ENCODE measurements around the gene COL4A4.

The COL4A4 gene

DNA sequence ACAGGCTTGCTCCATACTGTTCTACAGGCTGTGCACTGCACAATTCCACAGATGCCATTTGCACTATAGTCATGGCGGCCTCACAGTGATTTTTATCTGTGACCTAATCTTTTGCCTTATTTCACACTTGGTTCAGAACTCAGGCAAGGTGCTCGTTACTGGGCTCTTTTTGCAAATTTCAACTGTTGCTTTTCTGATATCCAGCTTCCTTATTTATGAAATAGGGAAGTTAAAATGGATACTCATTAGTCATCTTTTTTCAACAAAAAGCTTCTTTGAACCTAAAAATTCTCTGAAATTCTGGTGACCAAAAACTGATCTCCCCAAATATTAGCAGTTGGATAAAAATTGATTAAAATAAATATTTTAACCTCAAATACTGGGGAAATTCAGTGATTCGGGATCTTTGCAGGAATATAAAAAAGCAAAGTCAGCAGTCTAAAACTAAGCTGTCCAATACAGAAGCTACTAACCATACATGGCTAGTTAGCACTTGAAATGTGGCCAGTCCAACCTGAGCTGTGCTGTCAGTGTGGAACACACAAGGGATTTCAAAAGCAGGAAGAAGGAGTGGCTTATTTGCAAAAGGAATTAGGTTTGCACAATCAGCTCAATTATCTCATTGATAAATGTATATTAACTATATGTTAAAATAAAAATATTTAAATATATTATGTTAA is 134.4 kb downstream of the COL4A4 start:
- no peak for DNase-seq

DNA sequence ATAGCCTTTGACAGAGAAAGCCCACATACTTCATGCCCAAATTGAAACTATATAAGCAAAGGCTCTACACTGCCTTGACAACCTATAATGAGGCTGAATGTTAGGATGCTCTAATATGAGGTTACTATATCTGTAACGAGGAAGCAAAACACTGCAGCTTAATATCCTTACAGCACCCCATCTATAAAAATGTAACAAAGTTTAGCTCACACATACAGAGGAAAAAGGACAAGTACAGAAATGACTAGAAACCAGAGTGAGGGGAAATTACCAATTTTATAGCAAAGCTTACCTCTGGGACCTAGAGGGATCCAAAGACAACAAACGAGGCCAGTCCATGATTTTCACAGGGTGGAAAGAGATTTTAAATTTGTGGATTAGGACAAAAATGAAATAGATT is 138.5 kb downstream of the COL4A4 start:
- no peak for DNase-seq

DNA sequence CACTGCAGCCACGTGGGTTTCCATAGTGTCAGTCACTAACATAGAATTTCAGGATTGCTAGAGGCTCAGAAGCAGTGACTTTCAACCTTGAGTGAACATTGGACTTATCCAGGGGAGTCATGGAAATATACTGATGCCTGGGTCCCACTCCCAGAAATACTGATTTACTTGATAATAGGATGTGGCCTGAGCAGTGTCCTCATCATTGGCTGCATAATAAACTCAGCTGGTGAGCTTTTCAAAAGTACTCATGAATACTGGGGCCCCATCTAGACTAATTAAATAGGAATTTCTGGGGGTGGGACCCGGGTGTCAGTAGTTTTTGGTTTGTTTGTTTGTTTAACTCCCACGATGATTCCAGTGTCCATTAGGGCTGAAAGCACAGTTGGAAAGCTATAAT is 141.4 kb downstream of the COL4A4 start:
- DNase-seq = no peak

DNA sequence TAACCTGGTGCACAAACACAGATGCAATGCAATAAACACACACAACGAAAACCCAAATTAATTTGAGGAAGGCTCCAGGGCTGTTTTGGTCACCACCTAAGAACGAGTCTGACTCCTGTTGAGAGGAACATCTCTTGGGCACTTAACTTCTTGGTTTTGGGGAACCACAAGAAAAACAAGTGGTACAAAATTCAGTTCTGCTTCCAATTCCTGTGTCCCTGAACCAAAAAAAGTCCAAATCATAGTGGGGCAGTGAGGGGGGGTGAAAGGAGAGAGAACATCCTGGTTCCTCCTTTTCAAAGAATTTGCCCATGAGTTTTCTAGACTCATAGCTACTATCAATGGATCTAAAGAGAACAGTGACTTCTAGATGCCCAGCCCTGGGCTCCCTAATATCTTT is 143.6 kb downstream of the COL4A4 start:
- no peak for DNase-seq

DNA sequence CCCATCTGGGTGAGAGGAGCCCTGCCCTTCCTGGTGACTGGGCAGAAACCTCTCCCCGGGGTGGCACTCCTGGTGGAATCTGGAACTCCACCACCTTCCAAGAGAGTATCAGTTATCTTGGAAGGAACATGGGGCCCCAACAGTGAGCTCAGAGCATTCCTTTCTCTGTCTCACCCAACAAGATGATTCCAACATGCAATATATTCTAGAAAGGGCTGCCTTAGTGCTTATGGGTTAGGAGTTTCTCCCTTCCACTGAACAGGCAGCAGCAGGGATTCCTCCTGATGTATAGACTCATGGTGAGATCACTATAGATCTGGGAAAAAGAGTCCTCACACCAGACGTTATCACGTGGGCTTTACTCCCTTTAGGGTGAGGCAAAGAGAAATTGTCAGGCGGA is 147.1 kb downstream of the COL4A4 start:
- no peak for DNase-seq

DNA sequence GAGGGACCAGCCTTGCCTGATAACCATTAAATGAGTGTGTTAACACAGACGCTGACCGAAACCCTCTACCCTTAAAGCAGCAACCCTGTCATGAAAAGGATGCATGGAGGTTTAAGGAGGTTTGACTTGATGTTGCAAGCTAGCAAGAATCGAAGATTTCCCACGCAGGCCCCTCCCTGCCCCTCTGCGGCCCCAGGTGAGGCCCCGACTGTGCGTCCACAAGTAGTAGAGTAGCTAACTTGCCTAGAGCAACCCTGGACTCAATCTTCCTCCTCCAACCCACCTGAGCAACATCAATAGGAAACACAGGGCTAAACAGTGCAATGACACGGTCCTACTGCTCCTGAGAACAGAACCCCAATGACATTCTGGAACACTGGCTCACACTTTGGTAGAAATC is 150.1 kb downstream of the COL4A4 start:
- no peak for DNase-seq

DNA sequence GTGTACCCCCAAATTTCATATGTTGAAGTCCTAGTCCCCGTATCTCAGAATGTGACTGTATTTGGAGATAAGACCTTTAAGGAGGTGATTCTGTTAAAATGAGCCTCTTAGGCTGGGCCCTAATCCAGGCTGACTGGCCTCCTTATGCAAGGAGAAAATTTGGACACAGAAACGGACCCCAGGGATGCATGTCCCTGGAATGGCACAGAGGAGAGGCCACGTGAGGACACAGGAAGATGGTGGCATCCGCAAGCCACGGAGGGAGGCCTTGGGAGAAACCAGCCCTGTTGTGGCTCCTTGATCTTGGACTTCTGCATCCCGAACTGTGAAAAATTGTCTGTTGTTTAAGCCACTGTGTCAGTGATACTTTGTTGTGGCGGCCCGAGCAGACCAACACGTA is 150.7 kb downstream of the COL4A4 start:
- DNase-seq = no peak

DNA sequence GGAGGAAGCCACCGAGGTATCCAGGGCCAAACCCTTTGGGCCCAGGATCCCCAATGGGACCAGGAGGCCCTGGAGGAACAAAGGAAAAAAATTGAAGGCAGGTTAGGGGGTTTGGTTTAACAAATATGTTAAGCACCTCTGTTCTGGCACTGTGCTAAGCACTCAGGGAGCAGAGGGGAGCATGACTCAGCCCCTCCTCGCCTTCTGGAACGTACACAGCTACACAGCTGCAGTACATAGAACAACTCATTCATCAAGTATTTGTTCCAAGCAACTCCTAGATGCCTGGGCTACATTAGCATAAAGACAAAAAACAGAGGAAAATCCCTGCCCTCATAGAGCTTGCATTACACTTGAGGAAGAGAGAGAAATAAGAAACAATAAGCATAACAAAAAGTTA is 153.6 kb downstream of the COL4A4 start:
- no peak for DNase-seq

DNA sequence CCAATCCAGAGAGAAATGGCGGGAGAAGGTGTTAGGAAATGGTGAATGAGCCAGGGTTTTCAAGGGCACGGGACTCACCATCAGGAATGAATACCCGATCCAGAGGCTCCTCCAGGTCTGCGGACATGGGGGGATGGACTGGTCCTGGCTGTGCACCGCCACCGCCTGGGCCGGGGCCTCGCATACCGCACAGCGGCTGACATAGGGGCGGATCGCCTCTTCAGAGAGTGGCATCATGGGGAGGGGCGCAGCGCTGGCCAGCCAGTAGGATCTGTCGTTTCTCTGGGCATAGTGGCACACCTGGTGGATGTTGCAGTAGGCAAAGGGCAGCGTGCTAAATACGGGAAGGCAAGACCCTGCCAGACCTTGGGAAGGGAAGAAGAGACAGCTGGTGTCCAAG is 156.1 kb downstream of the COL4A4 start:
- no peak for DNase-seq

DNA sequence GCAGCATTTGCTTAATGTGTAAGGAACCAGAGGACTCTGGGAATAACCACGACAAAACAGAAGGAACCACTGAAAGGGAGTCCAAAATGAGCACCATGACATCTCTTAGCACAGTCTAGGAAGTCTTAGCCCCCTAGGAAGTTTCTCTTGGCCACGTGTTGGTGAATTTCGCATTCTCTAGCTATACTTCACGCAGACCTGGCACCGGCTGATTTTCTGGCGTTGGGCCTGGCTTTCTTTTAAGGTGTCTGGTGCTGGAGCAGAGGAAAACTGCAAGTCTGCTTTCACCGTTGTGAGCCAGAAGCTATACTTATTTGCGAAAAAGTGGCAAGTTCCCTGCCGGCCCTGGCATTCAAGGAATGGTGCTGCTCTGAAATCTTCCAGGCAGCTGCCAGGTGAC is 156.9 kb downstream of the COL4A4 start:
- DNase-seq = no peak

DNA sequence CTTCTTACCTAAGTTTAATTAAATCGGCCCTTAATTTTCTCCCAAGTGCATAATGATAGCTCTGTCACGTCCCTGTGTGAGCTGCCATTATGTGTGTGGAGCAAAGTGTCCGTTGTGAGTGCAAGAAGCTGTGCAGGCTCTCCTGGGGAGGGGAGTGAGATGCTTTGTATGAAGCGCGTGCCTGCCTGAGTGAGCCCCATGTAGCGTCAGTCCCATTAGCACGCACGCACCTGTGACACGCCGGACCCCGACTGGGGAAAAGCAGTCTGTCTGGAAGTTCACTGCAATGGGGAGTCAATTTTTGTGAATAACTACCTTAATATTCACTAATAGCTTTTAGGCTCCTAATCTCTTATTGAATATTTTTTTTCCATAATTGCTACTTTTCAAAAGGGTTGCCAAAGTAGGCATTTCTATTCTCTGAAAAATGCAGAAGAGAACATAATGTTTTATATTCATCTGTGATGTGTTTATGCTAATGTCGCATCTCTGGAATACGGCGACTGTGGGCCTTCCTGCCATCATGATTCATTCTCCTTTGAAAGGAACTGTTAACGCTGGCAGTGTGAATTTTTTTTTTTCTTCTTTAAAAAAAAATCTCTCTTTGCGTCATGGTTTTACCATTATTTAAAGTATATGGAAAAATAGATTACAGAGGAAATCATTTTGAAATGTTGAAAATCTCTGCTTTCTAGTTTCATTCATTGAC is 157.7 kb downstream of the COL4A4 start:
- no peak for DNase-seq

DNA sequence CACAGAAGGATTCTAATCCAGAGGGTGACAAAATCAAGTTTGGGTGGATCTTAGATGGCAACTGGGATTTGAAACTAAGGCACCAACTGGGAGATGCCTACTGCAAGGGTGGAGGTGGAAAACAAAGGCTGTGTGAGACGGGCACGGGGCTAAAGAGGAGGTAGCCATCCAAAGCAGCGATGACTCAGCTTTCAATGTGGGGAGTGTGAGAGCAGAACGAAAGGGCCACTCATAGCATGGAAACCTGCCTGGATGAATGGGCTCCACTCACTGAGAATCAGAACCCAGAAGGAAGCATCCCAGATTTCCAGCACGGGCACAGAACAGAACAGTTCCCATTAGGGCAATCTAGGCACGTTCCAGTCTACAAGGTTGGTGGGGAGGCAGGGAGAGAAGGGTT is 159.5 kb downstream of the COL4A4 start:
- no peak for DNase-seq

DNA sequence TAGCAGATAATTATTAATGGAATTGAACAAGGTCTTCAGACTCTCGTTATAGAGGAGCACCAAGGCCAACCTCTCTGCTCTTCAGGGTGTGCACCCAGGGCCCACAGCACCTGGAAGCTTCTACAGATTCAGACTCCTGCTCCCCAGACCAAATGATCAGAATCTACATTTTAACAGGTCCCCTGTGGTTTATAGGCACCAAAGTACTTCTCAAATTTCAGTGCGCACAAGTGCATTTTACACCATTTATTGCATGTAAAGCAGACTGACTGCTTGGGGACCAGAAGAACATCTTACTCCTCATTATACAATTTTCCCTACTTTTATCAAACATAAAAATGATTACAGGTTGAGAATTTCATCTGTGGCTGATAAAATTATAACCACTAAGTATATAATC is 163.9 kb downstream of the COL4A4 start:
- DNase-seq = no peak

DNA sequence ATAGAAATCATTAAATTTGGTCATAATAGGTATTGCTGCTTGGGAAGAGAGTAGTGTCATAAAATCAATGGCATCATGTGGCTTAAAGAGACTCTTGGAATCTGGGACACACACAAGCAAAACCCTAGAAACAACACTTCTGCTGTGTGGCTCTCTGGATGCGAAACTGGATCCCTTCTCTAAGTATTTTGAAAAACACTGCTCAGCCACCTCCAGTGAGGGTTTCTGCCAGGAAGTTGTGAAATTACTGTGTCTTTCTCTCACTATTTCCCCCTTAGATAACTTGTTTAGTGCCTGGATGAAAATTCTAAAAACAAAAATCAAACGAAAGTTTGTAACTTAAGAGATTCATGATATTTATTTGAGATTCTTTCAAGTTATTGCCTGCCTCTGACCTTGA is 164.3 kb downstream of the COL4A4 start:
- DNase-seq = no peak

DNA sequence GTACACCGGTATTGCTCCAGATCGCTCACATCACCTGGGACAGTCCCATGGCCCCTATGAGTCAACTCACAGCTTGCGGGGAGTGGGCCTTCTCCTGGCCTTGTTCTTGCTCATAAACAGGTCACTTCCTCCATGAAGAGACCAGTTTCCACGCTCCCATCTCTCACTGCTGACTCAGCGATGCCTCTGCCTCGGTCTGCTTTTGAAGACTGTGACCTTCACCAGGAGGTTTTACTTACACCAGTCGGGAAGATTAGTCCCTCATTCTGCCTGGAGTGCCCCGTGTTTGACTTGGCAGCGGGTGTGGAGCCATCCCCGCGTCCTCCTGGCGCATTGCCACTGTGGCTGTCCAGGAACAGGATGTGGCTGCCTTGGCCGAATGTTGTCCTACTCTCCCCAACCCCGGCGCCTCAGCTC is 168.4 kb downstream of the COL4A4 start:
- DNase-seq = no peak

DNA sequence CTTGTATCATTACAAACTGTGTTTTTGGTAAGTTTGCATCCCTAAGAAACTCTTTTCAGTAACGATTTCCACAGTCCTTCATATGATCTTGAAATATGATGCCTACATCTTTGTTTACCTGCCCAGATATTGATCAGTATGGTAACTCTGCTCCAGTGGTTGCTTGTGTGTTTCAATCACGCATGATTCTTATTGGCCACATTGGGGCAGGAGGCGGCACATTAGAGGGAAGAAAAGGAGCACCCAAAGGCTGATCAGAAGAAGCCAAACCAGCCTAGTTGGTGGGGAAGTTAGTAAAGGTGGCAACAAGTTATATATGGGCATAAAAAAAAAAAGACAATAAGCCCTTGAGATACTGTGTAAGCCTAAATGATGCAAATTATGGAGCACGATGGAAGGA is 169.2 kb downstream of the COL4A4 start:
- DNase-seq = no peak

DNA sequence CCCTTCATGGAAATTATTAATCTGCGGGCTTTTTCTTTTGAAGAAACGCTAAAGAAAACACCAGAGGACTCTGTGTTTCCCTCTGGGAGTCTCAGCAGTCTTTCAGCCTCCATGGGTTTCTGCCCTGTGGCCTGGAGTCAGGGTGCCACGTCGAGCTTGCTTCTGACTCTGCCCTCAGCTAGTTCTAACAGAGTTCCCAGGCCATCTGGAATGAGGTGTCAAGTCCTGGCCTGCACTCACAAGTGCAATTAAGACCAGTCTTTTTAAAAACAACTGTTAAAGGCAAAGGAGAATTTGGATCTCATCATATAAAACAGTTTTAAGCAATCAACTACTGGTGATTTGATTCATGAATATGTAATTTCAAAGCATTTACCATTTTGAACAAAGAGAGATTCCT is 170.8 kb downstream of the COL4A4 start:
- DNase-seq = no peak

DNA sequence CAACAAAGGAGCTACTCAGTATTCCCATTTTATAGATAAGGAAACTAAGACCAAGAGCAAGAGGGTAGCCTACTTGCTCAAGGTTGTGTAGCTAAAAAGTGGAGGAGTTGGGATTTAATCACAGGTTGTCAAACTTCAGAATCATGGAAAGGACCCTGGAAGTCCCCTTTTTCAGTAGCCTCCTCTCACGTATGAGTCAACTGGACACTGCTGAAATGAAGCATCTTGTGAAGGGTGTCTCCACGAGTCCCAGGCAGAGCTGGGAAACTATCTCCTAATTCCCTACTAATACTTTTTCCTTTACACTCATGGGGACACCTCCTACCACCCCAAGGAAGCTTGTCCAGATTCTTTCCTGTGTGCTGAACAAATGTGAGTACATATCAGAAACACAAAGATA is 172.3 kb downstream of the COL4A4 start:
- DNase-seq = no peak

DNA sequence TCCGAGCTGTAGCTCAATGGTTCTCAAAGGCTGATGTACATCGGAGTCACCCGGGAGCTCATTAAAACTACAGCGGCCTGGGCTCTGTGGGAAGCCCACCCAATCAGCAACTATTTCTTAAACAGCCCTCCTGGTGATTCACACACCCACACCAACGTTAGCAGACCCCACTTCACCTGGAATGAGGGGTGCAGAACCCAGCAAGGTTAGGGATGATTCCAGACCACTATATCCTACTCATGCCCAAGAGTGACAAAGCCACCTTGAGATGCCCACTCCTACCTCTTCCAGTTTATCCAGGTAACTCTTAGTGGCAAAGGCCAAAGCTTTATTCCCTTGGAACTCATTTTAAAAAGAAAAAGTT is 178.4 kb downstream of the COL4A4 start:
- DNase-seq = no peak

DNA sequence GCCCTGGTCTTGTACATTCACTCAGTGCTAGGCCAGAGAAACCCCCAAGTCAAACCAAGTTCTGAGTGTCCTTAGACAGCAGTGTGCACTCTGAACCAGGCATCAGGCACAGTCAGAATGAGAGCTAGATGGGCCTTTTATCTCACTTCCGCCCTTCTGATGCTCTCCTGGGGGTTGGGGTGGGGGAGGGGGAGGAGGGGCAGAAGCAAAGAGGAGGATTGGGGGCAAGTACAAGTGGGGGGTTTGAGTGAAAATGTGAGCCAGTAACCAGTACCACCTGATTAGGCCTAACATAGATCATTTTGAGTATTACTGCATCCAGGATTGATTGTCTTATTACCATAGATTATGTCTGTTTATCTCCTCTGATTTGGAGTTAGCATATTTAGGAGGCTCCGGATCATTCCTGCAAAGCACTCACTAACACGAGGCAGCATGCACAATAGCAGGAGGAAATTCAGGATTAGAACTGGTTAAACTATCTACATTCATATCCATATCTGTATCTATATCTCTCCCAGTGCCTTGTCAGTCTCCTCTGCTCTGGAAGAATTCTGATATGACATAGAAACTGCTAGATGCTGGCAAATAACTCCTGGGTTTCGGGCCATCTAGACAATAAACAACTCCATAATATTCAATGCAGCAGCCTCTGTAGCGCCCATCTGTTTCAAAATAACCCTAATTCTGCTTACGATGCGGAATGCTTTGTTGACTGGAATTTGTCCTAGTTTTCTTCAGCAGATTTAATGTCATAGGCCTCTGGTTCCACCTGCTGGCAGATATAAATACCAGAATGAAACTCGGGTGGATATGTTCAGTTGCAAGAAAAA is 179.0 kb downstream of the COL4A4 start:
- DNase-seq = peak; percentile 31

DNA sequence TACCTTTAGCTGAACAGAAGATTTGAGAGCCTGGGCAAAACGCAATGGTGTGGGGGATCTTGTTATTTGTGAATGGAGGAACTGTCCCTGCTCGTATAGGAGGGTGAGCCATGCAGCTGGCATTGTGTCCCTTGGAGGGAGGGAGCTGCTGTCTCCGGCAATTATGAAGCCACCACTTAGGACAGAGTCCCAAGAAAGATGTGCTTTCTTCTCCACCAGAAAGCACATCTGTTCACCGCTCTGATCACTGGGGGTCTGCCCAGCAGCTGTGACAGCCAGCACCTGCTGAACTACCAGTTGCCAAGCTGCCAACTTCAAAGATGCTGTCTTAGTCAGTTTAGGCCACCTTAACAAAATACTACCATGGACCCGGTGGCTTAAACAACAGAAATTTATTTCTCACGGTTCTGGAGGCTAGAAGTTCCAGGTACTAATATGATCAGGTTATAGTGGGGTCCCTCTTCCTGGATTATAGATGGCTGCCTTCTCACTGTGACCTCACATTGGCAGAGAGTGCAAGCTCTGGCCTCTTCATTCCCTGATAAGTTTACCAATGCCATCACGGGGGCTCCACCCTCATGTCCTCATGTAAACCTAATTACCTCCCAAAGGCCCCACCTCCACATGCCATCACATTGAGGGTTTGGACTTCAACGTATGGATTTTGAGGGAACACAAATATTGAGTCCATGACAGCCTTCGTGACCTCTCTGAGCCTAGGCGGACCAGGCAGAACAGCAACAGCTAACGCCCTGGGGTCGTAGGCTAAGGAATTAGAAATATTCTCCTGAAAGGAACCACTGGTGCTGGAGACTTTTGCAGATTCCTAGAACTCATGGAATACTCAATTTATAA is 179.9 kb downstream of the COL4A4 start:
- no peak for DNase-seq

DNA sequence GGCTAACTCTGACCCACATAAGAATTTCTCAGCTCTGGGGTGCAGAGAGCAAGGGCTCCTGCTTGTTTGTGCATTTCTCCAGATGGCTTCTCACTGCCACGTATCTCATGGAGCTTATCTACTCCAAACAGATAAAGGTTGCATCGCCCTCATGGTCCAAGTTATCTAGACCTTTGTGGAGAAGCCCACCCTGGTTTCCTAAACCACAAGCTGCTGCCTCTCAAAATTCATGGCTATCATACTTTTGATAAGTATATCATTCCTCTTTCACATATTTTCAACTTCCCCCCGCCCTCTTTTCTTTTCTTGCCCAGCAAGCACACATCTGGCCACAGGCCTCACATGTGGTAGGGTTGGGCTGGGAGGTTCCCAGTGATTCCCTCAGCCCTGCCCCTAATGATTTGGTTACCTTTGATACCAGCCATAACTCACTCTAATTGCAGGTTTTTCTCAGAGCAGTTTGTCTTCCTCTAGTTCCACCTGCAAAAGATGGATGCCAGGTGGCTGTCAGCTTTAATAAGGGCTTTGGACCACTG is 182.1 kb downstream of the COL4A4 start:
- DNase-seq = no peak

DNA sequence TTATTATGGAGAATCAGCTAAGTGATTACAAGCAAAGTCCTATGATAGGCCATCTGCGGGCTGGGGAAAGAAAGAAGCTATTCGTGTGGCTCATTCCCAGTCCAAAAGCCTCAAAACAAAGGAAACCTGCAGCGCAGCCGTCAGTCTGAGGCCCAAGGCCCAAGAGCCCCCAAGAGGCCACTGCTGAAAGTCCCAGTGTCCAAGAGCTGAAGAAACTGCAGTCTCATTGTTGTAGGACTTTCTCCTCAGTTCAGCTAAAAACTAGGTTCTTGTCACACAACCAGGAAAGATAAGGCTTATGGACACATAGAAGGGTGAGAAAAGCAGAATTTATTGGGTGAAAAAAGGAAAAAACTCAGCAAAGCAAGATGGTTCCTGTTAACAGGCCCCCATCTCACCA is 185.0 kb downstream of the COL4A4 start:
- DNase-seq = no peak
